ENCODE data around the gene CRBN. TPM values are rescaled to one million over a fixed set of nuclear protein-coding genes. Genes with fewer than 3 reads are reported as not detected.

The CRBN gene
- total and polyA plus RNA-seq, 2 of the 13 experiments (the other 11 are each of a cell fraction or from before 2014, with no cell fraction given): 30.8 to 36.1 TPM

DNA sequence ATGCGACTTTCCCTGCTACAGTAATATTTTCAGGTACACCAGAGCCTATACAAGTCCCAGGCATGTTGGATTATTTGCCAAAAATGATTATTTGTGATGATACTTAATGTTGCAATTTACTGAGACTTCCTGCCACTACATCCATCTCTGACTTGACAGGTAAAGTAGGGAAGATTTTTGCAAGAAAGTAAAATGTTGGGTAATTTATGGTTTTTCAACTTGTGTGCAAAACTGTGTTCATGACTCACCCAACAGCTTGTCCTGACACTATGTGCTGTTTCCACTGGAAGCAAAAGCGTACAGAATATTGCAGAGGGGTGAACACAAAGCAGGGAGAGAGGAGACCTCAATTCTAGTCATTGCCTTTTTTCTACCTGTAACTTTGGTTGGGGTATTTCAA is 5.4 kb upstream of the CRBN start (continued):
- no peak for TF ChIP-seq HNF4A (CRISPR knock-in tag; IDR thresholded peaks at IDR 0.05)
- TF ChIP-seq, protein P1, sequence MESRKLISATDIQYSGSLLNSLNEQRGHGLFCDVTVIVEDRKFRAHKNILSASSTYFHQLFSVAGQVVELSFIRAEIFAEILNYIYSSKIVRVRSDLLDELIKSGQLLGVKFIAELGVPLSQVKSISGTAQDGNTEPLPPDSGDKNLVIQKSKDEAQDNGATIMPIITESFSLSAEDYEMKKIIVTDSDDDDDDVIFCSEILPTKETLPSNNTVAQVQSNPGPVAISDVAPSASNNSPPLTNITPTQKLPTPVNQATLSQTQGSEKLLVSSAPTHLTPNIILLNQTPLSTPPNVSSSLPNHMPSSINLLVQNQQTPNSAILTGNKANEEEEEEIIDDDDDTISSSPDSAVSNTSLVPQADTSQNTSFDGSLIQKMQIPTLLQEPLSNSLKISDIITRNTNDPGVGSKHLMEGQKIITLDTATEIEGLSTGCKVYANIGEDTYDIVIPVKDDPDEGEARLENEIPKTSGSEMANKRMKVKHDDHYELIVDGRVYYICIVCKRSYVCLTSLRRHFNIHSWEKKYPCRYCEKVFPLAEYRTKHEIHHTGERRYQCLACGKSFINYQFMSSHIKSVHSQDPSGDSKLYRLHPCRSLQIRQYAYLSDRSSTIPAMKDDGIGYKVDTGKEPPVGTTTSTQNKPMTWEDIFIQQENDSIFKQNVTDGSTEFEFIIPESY (CRISPR knock-in tag; IDR thresholded peaks at IDR 0.05): no peak
- TF ChIP-seq MTA1 (CRISPR knock-in tag; IDR thresholded peaks at IDR 0.05; ENCODE audit: borderline replicate concordance): no peak
- TF ChIP-seq, protein P2, sequence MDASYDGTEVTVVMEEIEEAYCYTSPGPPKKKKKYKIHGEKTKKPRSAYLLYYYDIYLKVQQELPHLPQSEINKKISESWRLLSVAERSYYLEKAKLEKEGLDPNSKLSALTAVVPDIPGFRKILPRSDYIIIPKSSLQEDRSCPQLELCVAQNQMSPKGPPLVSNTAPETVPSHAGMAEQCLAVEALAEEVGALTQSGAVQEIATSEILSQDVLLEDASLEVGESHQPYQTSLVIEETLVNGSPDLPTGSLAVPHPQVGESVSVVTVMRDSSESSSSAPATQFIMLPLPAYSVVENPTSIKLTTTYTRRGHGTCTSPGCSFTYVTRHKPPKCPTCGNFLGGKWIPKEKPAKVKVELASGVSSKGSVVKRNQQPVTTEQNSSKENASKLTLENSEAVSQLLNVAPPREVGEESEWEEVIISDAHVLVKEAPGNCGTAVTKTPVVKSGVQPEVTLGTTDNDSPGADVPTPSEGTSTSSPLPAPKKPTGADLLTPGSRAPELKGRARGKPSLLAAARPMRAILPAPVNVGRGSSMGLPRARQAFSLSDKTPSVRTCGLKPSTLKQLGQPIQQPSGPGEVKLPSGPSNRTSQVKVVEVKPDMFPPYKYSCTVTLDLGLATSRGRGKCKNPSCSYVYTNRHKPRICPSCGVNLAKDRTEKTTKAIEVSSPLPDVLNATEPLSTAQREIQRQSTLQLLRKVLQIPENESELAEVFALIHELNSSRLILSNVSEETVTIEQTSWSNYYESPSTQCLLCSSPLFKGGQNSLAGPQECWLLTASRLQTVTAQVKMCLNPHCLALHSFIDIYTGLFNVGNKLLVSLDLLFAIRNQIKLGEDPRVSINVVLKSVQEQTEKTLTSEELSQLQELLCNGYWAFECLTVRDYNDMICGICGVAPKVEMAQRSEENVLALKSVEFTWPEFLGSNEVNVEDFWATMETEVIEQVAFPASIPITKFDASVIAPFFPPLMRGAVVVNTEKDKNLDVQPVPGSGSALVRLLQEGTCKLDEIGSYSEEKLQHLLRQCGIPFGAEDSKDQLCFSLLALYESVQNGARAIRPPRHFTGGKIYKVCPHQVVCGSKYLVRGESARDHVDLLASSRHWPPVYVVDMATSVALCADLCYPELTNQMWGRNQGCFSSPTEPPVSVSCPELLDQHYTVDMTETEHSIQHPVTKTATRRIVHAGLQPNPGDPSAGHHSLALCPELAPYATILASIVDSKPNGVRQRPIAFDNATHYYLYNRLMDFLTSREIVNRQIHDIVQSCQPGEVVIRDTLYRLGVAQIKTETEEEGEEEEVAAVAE (CRISPR knock-in tag; IDR thresholded peaks at IDR 0.05; ENCODE audit: borderline replicate concordance): no peak
- TF ChIP-seq TP53 (CRISPR knock-in tag; conservative IDR thresholded peaks at IDR 0.05): no peak
- no peak for TF ChIP-seq ZMYM3 (CRISPR knock-in tag; IDR thresholded peaks at IDR 0.05)

DNA sequence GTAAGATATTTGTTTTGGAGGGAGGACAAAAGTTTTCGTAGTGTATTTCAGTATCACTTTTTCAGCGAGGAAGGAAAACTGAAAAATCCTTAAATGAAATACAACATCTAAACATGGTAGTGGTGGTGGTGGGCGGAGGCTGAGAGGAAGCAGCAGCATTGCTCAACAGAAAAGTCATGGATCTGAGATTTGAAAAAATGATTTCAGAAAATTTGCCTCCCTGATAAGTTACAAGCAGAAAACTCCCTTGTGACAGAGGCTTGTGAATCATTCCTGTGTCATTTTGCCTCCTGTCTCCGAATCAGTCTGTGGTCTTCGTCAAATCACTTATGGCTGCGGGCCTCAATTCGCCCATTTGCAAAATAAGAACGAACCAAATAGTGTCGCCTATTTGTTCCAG is 965 bp upstream of the CRBN start:
- FAIRE-seq: no peak
- Histone ChIP-seq H3K9me3 (ENCODE audit: low read length) (no peaks in the 10 kb centered on the region), H3K4me2 (ENCODE audit: low read depth, low read length) (no peak overlapping the region), H3K36me3 (replicated peaks in 1 of 2; ENCODE audit: control insufficient read depth in 1 of 2, insufficient read depth in 2 of 2, low read length in 2 of 2) (no peaks in the 10 kb centered on the region), H3K27ac (ENCODE audit: extremely low read length, insufficient read depth, low read length) (no peak overlapping the region), H3K4me3 (replicated peaks in 1 of 3; ENCODE audit: insufficient read depth in 1 of 3, low read depth in 2 of 3, low read length in 3 of 3) (no peak overlapping the region), H2AFZ (ENCODE audit: low read length) (no peak overlapping the region), H3K4me1 (ENCODE audit: insufficient read depth, low read length) (peaks cover 25% of the 10 kb centered on the region), H3K9ac (ENCODE audit: insufficient read depth, low read depth, low read length) (no peak overlapping the region), H3K27me3 (ENCODE audit: control insufficient read depth in 1 of 2, insufficient read depth in 2 of 2, low read length in 2 of 2) (no peaks in the 10 kb centered on the region; a peak in 1 of 5 replicates), H4K20me1 (ENCODE audit: insufficient read depth, low read length) (peaks cover 21% of the 10 kb centered on the region; the same call in 1 of the 2 replicates), H3K79me2 (ENCODE audit: insufficient read depth, low read length) (peaks cover 33% of the 10 kb centered on the region)
- intact Hi-C loops (cut with micrococcal nuclease; ENCODE audit: unreplicated experiment) (loop anchor here (10.0 kb wide), 1 partner anchor 1476 kb away; no protein-coding TSS in a partner anchor), in situ Hi-C loops (cut with HindIII; ENCODE audit: extremely low pct_ligation_motif_present, low pct_unique_long_range_greater_than_20kb) (no loop called here)
- 86% methylated on average over 9 of the region's 9 CpGs for WGBS (ENCODE audit: low lambda C conversion rate)
- DNase-seq (ENCODE audit: low spot score): no peak
- BruUV-seq (replicated peaks): no TSS peak
- no peak for ATAC-seq
- POLR2A ChIA-PET: no interaction called here
- CTCF ChIA-PET (ENCODE audit: low intra/inter-chr PET ratio, low total read pairs): no interaction called here
- TF ChIP-seq NPAS2 (CRISPR knock-in tag; IDR thresholded peaks at IDR 0.05; ENCODE audit: borderline replicate concordance): no peak
- no peak for TF ChIP-seq NRL (CRISPR knock-in tag; IDR thresholded peaks at IDR 0.05; ENCODE audit: borderline replicate concordance)
- TF ChIP-seq CENPX (CRISPR knock-in tag; IDR thresholded peaks at IDR 0.05): no peak
- TF ChIP-seq, protein P3, sequence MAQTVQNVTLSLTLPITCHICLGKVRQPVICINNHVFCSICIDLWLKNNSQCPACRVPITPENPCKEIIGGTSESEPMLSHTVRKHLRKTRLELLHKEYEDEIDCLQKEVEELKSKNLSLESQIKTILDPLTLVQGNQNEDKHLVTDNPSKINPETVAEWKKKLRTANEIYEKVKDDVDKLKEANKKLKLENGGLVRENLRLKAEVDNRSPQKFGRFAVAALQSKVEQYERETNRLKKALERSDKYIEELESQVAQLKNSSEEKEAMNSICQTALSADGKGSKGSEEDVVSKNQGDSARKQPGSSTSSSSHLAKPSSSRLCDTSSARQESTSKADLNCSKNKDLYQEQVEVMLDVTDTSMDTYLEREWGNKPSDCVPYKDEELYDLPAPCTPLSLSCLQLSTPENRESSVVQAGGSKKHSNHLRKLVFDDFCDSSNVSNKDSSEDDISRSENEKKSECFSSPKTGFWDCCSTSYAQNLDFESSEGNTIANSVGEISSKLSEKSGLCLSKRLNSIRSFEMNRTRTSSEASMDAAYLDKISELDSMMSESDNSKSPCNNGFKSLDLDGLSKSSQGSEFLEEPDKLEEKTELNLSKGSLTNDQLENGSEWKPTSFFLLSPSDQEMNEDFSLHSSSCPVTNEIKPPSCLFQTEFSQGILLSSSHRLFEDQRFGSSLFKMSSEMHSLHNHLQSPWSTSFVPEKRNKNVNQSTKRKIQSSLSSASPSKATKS (CRISPR knock-in tag; IDR thresholded peaks at IDR 0.05): no peak
- TF ChIP-seq ZNF207 (IDR thresholded peaks at IDR 0.05; ENCODE audit: borderline replicate concordance): no peak
- TF ChIP-seq ATAD3A (CRISPR knock-in tag; IDR thresholded peaks at IDR 0.05): no peak
- TF ChIP-seq, protein P4, sequence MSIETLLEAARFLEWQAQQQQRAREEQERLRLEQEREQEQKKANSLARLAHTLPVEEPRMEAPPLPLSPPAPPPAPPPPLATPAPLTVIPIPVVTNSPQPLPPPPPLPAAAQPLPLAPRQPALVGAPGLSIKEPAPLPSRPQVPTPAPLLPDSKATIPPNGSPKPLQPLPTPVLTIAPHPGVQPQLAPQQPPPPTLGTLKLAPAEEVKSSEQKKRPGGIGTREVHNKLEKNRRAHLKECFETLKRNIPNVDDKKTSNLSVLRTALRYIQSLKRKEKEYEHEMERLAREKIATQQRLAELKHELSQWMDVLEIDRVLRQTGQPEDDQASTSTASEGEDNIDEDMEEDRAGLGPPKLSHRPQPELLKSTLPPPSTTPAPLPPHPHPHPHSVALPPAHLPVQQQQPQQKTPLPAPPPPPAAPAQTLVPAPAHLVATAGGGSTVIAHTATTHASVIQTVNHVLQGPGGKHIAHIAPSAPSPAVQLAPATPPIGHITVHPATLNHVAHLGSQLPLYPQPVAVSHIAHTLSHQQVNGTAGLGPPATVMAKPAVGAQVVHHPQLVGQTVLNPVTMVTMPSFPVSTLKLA (IDR thresholded peaks at IDR 0.05): no peak
- no peak for TF ChIP-seq ZNF30 (CRISPR knock-in tag; IDR thresholded peaks at IDR 0.05)

Data from HepG2 (cell line).